Measurements from ENCODE around the gene INPP4A. TPM values are rescaled to one million over a fixed set of nuclear protein-coding genes. Genes with fewer than 3 reads are reported as not detected.

Gene INPP4A
- total and polyA plus RNA-seq, 2 experiments from 2014 or later = 7.9 to 13.1 TPM

DNA sequence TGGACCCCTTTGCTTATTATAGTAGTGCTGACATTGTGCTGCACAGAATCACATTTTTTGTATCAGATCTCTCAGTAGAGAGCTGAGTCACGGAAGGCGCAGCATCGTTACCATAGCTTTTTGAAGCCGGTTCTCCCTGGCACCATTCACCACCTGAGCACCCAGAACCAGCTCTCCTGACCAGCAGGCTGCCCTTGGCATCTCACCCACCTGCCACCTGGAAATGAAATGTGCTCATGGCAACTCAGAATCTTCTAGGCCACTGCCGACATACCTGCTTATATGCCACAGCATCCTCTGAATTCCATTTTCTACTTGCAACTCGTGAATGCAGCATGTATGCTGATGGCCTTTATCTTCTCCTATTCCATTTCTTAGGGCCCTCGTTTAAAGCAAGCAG, 100.9 kb downstream of the INPP4A start:
- Histone ChIP-seq H3K9me3 (ENCODE audit: low read depth) (no peaks in the 10 kb centered on the region), H3K4me1 (ENCODE audit: insufficient read depth) (no peaks in the 10 kb centered on the region), H3K4me3 (no peak overlapping the region), H3K4me2 (no peak overlapping the region), H2AFZ (no peak overlapping the region), H3K36me3 (replicated peaks; ENCODE audit: insufficient read depth, low read depth) (no peaks in the 10 kb centered on the region), H3K9me2 (replicated peaks; ENCODE audit: insufficient read depth) (no peaks in the 10 kb centered on the region), H4K20me1 (ENCODE audit: insufficient read depth, poor library complexity, severe bottlenecking) (no peaks in the 10 kb centered on the region), H3K27ac (no peak overlapping the region), H3K79me2 (no peaks in the 10 kb centered on the region), H3K27me3 (no peaks in the 10 kb centered on the region)
- no peak for DNase-seq (ENCODE audit: low spot score)
- no peak for TF ChIP-seq EZH2 (IDR thresholded peaks at IDR 0.05; ENCODE audit: borderline replicate concordance)
- TF ChIP-seq CTCF (IDR thresholded peaks at IDR 0.05; ENCODE audit: poor library complexity) = no peak
- TF ChIP-seq EZH2phosphoT487 (IDR thresholded peaks at IDR 0.05; ENCODE audit: low read depth, severe bottlenecking, unreplicated experiment) = no peak
- WGBS (ENCODE audit: low lambda C conversion rate, missing lambda C conversion rate) = 96% methylated on average over 7 of the region's 7 CpGs

DNA sequence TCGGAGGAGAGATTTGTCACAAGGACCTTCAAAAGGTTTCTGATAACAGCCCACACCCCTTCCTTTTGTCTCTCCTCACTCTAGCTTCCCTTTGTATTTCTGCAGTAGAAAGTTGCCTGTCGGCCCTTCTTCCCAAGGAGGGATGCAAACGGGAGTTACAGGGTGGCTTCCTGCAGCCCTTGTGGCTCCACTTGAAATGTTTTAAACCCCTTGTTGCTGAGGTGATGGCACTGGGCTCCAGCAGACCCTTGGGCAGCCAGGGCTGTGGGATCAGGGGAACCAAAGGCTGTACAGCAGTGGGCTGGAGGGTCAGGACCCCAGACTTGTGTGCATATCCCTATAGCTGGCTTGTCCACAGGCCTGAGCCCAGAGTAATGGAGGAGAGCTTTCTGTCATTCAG, 101.5 kb downstream of the INPP4A start:
- 88% methylated on average over 3 of the region's 3 CpGs for WGBS (ENCODE audit: low lambda C conversion rate, missing lambda C conversion rate)
- Histone ChIP-seq H4K20me1 (ENCODE audit: insufficient read depth, poor library complexity, severe bottlenecking) (no peaks in the 10 kb centered on the region), H2AFZ (no peak overlapping the region), H3K4me3 (no peak overlapping the region), H3K36me3 (replicated peaks; ENCODE audit: insufficient read depth, low read depth) (no peaks in the 10 kb centered on the region), H3K4me1 (ENCODE audit: insufficient read depth) (no peaks in the 10 kb centered on the region), H3K79me2 (no peaks in the 10 kb centered on the region), H3K27me3 (no peaks in the 10 kb centered on the region), H3K9me2 (replicated peaks; ENCODE audit: insufficient read depth) (no peaks in the 10 kb centered on the region), H3K4me2 (no peak overlapping the region), H3K27ac (no peak overlapping the region), H3K9me3 (ENCODE audit: low read depth) (no peaks in the 10 kb centered on the region)
- DNase-seq (ENCODE audit: low spot score) = no peak
- TF ChIP-seq CTCF (IDR thresholded peaks at IDR 0.05; ENCODE audit: poor library complexity) = no peak
- no peak for TF ChIP-seq EZH2phosphoT487 (IDR thresholded peaks at IDR 0.05; ENCODE audit: low read depth, severe bottlenecking, unreplicated experiment)
- no peak for TF ChIP-seq EZH2 (IDR thresholded peaks at IDR 0.05; ENCODE audit: borderline replicate concordance)

GRCh38 chr2:98547092-98547790, 102.6 kb downstream of the INPP4A start:
- Histone ChIP-seq H3K4me2 (no peak overlapping the region), H3K27me3 (no peaks in the 10 kb centered on the region), H3K79me2 (no peaks in the 10 kb centered on the region), H3K27ac (no peak overlapping the region), H3K9me2 (replicated peaks; ENCODE audit: insufficient read depth) (no peaks in the 10 kb centered on the region), H3K36me3 (replicated peaks; ENCODE audit: insufficient read depth, low read depth) (no peaks in the 10 kb centered on the region), H2AFZ (no peak overlapping the region), H4K20me1 (ENCODE audit: insufficient read depth, poor library complexity, severe bottlenecking) (no peaks in the 10 kb centered on the region), H3K9me3 (ENCODE audit: low read depth) (no peaks in the 10 kb centered on the region), H3K4me1 (ENCODE audit: insufficient read depth) (no peaks in the 10 kb centered on the region), H3K4me3 (no peak overlapping the region)
- DNase-seq (ENCODE audit: low spot score) = no peak
- WGBS (ENCODE audit: low lambda C conversion rate, missing lambda C conversion rate) = 97% methylated on average over 2 of the region's 2 CpGs
- TF ChIP-seq CTCF (IDR thresholded peaks at IDR 0.05; ENCODE audit: poor library complexity) = no peak
- TF ChIP-seq EZH2 (IDR thresholded peaks at IDR 0.05; ENCODE audit: borderline replicate concordance) = no peak
- no peak for TF ChIP-seq EZH2phosphoT487 (IDR thresholded peaks at IDR 0.05; ENCODE audit: low read depth, severe bottlenecking, unreplicated experiment)

All from hepatocyte (in vitro differentiated cells).